ENCODE results near the gene IFNA7.
"Not testable (repeated sequence)": the region's sequence is repeated elsewhere in the genome, so short reads cannot be mapped to it uniquely, and the experiment has no call there.

The IFNA7 gene

DNA sequence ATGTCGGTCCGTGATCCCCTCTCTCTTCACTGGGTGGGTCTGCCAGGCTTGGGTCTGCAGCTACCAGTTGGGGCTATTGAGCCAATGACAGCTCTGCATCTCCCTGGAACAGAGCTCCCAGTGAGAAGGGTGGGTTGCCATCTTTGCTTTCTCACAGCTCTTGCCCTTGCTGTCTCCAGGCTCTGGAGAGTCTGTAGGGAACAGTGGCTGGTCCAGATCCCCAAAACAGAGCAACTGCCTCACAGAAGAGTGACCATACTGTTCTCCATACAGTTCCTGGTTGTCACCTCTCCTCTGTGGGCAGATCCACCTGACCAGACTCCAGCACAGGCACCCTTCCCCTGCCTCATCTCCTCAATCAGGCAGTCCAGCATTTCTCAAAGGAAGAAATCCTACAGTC is 31.3 kb upstream of the IFNA7 start:
- Histone ChIP-seq H3K14ac (ENCODE audit: low read length) (no peak overlapping the region), H3K4me3 (ENCODE audit: low read depth, low read length) (no peak overlapping the region), H3K27ac (ENCODE audit: low read depth, low read length) (no peak overlapping the region), H3K23ac (ENCODE audit: low read length) (no peak overlapping the region), H2AK5ac (ENCODE audit: low read length) (no peak overlapping the region), H3K4me2 (ENCODE audit: low read length) (no peak overlapping the region), H2BK12ac (ENCODE audit: low read length) (no peak overlapping the region), H3K79me1 (ENCODE audit: low read length) (no peaks in the 10 kb centered on the region), H3K4ac (ENCODE audit: low read depth, low read length) (no peak overlapping the region), H3K18ac (ENCODE audit: low read length) (no peak overlapping the region), H3K4me1 (ENCODE audit: control insufficient read depth in 1 of 2, insufficient read depth in 2 of 2, low read length in 2 of 2) (no peaks in the 10 kb centered on the region), H4K8ac (ENCODE audit: low read depth, low read length) (no peak overlapping the region), H2BK120ac (ENCODE audit: insufficient read depth, low read length, poor library complexity) (no peak overlapping the region), H4K12ac (ENCODE audit: low read depth, low read length) (no peak overlapping the region), H2AFZ (ENCODE audit: insufficient read depth, low read length, poor library complexity) (no peak overlapping the region), H3K27me3 (ENCODE audit: insufficient read depth, low read length) (no peaks in the 10 kb centered on the region), H4K91ac (ENCODE audit: low read depth, low read length) (no peak overlapping the region), H3K9me3 (ENCODE audit: insufficient read depth, low read depth, low read length) (peaks cover 1% of the 10 kb centered on the region), H3K36me3 (ENCODE audit: control insufficient read depth in 1 of 2, insufficient read depth in 2 of 2, low read length in 2 of 2) (no peaks in the 10 kb centered on the region), H3K79me2 (ENCODE audit: control insufficient read depth, insufficient read depth, low read length, poor library complexity) (no peaks in the 10 kb centered on the region), H3K9ac (ENCODE audit: low read length) (no peak overlapping the region), H2BK5ac (ENCODE audit: low read depth, low read length, poor library complexity) (no peak overlapping the region)
- WGBS (ENCODE audit: extremely low coverage, insufficient coverage, insufficient read length) = no CpG with 5 or more reads among the region's 2 CpGs
- DNase-seq = no peak

DNA sequence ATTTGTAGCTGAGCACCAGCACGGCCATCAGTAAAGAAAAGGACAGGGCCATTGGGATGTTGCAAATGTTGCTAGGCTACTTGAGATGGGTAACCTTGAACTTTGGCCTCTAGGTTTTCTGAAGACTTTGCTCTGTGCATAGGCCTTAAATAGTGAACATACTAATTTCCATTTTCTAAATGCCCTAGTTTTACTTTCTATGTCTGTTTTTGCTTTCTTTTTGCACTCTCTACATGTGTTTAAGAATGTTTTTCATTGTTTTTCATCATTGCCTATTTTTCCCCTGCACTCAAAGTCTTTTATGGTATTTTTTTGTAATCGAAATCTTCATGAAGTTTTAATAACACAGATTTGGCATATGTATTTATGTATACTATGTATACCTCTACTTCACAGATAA is 26.1 kb upstream of the IFNA7 start, which contains the start of gene IFNA17:
Gene IFNA17, minus strand, starts transcription at position 101 of the 400 bp plus-strand sequence. Its CDS starts 49 bp downstream, at position 52.
- H4K8ac ChIP-seq (ENCODE audit: low read depth, low read length) = no peak within 1 kb of the TSS
- H3K27ac ChIP-seq (ENCODE audit: low read depth, low read length) = no peak within 1 kb of the TSS
- no peaks in the 10 kb centered on the region for H3K79me2 ChIP-seq (ENCODE audit: control insufficient read depth, insufficient read depth, low read length, poor library complexity)
- H2AK5ac ChIP-seq (ENCODE audit: low read length) = no peak within 1 kb of the TSS
- H3K27me3 ChIP-seq (ENCODE audit: insufficient read depth, low read length) = no peaks in the 10 kb centered on the region
- WGBS (ENCODE audit: extremely low coverage, insufficient coverage, insufficient read length) = no CpG with 5 or more reads among the region's 2 CpGs
- H3K79me1 ChIP-seq (ENCODE audit: low read length) = no peaks in the 10 kb centered on the region
- H3K4ac ChIP-seq (ENCODE audit: low read depth, low read length) = no peak within 1 kb of the TSS
- H2BK5ac ChIP-seq (ENCODE audit: low read depth, low read length, poor library complexity) = no peak within 1 kb of the TSS
- H3K18ac ChIP-seq (ENCODE audit: low read length) = no peak within 1 kb of the TSS
- no peak within 1 kb of the TSS for H3K4me2 ChIP-seq (ENCODE audit: low read length)
- H2BK120ac ChIP-seq (ENCODE audit: insufficient read depth, low read length, poor library complexity) = no peak within 1 kb of the TSS
- no peak within 1 kb of the TSS for H3K23ac ChIP-seq (ENCODE audit: low read length)
- H3K9ac ChIP-seq (ENCODE audit: low read length) = no peak within 1 kb of the TSS
- DNase-seq = no peak
- no peak within 1 kb of the TSS for H3K4me3 ChIP-seq (ENCODE audit: low read depth, low read length)
- H3K14ac ChIP-seq (ENCODE audit: low read length) = no peak within 1 kb of the TSS
- no peaks in the 10 kb centered on the region for H3K4me1 ChIP-seq (ENCODE audit: control insufficient read depth in 1 of 2, insufficient read depth in 2 of 2, low read length in 2 of 2)
- H2AFZ ChIP-seq (ENCODE audit: insufficient read depth, low read length, poor library complexity) = no peak within 1 kb of the TSS
- H2BK12ac ChIP-seq (ENCODE audit: low read length) = no peak within 1 kb of the TSS
- no peak within 1 kb of the TSS for H4K91ac ChIP-seq (ENCODE audit: low read depth, low read length)
- H4K12ac ChIP-seq (ENCODE audit: low read depth, low read length) = no peak within 1 kb of the TSS
- no peaks in the 10 kb centered on the region for H3K36me3 ChIP-seq (ENCODE audit: control insufficient read depth in 1 of 2, insufficient read depth in 2 of 2, low read length in 2 of 2)
- peaks cover 1% of the 10 kb centered on the region for H3K9me3 ChIP-seq (ENCODE audit: insufficient read depth, low read depth, low read length)

DNA sequence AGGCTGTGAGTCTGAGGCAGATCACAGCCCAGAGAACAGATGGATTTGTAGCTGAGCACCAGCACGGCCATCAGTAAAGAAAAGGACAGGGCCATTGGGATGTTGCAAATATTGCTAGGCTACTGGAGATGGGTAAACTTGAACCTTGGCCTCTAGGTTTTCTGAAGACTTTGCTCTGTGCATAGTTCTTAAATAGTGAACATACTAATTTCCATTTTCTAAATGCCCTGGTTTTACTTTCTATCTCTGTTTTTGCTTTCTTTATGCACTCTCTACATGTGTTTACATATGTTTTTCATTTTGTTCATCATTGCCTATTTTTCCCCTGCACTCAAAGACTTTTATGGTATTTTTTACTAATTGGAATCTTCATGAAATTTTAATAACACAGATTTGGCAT is 15.2 kb upstream of the IFNA7 start, which contains the start of gene IFNA16:
Gene IFNA16, minus strand, starts transcription at position 101 of the 400 bp plus-strand sequence. Its CDS starts 6 bp downstream, at position 95.
- H2BK5ac ChIP-seq (ENCODE audit: low read depth, low read length, poor library complexity); H4K8ac ChIP-seq (ENCODE audit: low read depth, low read length); H4K91ac ChIP-seq (ENCODE audit: low read depth, low read length); H3K27me3 ChIP-seq (ENCODE audit: insufficient read depth, low read length); H3K18ac ChIP-seq (ENCODE audit: low read length); H3K23ac ChIP-seq (ENCODE audit: low read length); H3K4me1 ChIP-seq (ENCODE audit: control insufficient read depth in 1 of 2, insufficient read depth in 2 of 2, low read length in 2 of 2); H3K9ac ChIP-seq (ENCODE audit: low read length); H2BK120ac ChIP-seq (ENCODE audit: insufficient read depth, low read length, poor library complexity); H3K14ac ChIP-seq (ENCODE audit: low read length); H2BK12ac ChIP-seq (ENCODE audit: low read length); H3K4ac ChIP-seq (ENCODE audit: low read depth, low read length); DNase-seq; H4K12ac ChIP-seq (ENCODE audit: low read depth, low read length); H3K27ac ChIP-seq (ENCODE audit: low read depth, low read length); H3K79me2 ChIP-seq (ENCODE audit: control insufficient read depth, insufficient read depth, low read length, poor library complexity); H3K79me1 ChIP-seq (ENCODE audit: low read length); H2AFZ ChIP-seq (ENCODE audit: insufficient read depth, low read length, poor library complexity); H3K36me3 ChIP-seq (ENCODE audit: control insufficient read depth in 1 of 2, insufficient read depth in 2 of 2, low read length in 2 of 2); H2AK5ac ChIP-seq (ENCODE audit: low read length); H3K9me3 ChIP-seq (ENCODE audit: insufficient read depth, low read depth, low read length); H3K4me2 ChIP-seq (ENCODE audit: low read length); H3K4me3 ChIP-seq (ENCODE audit: low read depth, low read length): not testable (repeated sequence)
- WGBS (ENCODE audit: extremely low coverage, insufficient coverage, insufficient read length) = no CpG with 5 or more reads among the region's 1 CpG

DNA sequence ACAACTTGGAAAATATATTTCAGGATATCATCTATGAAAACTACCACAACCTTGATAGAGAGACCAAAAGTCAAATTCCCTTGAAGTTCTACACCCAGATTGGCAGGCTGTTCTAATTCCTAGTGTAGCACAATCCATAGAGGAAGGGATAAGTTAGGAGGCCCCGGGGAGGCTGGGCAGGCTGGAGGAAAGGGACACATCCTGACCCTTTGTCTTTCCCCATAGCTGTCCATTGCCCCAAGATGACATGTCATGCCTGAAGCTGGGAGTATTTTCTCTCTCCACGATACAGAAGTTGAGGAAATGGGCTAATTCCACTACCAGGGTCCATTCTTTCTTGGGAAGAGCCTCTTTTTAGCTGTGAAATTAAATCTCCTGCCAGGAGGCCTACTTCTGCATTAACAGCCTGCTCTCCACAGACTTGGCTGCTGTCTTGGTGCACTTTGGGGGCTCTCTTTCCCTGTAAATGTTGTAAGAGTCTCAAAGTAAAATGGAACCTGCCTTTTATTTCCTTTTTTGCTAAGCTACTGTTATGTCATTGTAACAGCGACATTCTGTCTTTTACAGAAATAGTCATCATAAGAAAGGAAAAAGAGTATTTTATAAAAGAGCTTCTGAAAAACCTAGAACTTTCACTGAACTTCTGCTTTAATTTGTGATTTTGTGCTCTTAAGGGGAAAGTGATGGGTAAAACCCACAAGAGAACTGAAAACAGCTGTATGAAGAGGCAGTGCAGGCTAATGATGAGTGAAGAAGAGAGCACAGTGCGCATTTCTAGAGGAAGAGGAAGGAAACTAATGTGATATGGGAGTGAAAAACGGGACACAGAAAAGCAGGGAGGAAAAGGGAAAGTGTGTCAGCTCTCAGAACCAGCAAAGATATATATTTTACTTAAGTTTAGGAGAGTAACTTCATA is 11.7 kb upstream of the IFNA7 start:
- H3K18ac ChIP-seq (ENCODE audit: low read length); H3K4me1 ChIP-seq (ENCODE audit: control insufficient read depth in 1 of 2, insufficient read depth in 2 of 2, low read length in 2 of 2); H2BK120ac ChIP-seq (ENCODE audit: insufficient read depth, low read length, poor library complexity); H4K91ac ChIP-seq (ENCODE audit: low read depth, low read length); H4K12ac ChIP-seq (ENCODE audit: low read depth, low read length); H2AFZ ChIP-seq (ENCODE audit: insufficient read depth, low read length, poor library complexity); H3K9me3 ChIP-seq (ENCODE audit: insufficient read depth, low read depth, low read length); H2BK5ac ChIP-seq (ENCODE audit: low read depth, low read length, poor library complexity); H3K79me1 ChIP-seq (ENCODE audit: low read length); H3K4me3 ChIP-seq (ENCODE audit: low read depth, low read length); H4K8ac ChIP-seq (ENCODE audit: low read depth, low read length); H3K27me3 ChIP-seq (ENCODE audit: insufficient read depth, low read length); H3K4ac ChIP-seq (ENCODE audit: low read depth, low read length); H3K36me3 ChIP-seq (ENCODE audit: control insufficient read depth in 1 of 2, insufficient read depth in 2 of 2, low read length in 2 of 2); H2BK12ac ChIP-seq (ENCODE audit: low read length); H3K27ac ChIP-seq (ENCODE audit: low read depth, low read length); H3K79me2 ChIP-seq (ENCODE audit: control insufficient read depth, insufficient read depth, low read length, poor library complexity); H2AK5ac ChIP-seq (ENCODE audit: low read length); H3K9ac ChIP-seq (ENCODE audit: low read length); H3K23ac ChIP-seq (ENCODE audit: low read length); H3K4me2 ChIP-seq (ENCODE audit: low read length); H3K14ac ChIP-seq (ENCODE audit: low read length): not testable (repeated sequence)
- WGBS (ENCODE audit: extremely low coverage, insufficient coverage, insufficient read length) = no CpG with 5 or more reads among the region's 5 CpGs
- peak in 1 of 2 donors; percentile 8 for DNase-seq
